ENCODE data around the gene GALNT17. TPM values are rescaled to one million over a fixed set of nuclear protein-coding genes. Genes with fewer than 3 reads are reported as not detected.

The GALNT17 gene
- total RNA-seq, 2 experiments from 2014 or later: not detected

DNA sequence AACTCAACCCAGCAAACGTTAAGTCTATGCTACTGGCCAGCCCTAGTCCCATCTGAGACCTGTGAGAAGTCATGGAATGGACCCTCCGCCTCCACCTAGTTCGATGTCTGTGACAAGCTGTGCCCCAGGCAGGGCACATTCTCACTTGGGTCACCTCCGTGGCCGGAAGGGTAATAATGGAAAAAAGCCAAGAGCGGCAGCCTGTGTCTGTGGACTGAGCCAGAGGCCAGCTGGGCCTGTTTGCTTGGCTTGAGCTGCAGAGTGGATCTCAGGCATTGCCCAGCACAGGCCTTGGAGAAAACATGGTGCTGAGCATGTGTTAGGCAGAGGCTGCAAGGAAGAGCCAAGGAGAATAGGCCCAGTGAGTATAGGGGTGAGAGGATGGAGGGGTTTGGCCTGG, 97.8 kb downstream of the GALNT17 start:
- no peak overlapping the region for H3K4me3 Mint-ChIP-seq
- TF ChIP-seq, protein P1, sequence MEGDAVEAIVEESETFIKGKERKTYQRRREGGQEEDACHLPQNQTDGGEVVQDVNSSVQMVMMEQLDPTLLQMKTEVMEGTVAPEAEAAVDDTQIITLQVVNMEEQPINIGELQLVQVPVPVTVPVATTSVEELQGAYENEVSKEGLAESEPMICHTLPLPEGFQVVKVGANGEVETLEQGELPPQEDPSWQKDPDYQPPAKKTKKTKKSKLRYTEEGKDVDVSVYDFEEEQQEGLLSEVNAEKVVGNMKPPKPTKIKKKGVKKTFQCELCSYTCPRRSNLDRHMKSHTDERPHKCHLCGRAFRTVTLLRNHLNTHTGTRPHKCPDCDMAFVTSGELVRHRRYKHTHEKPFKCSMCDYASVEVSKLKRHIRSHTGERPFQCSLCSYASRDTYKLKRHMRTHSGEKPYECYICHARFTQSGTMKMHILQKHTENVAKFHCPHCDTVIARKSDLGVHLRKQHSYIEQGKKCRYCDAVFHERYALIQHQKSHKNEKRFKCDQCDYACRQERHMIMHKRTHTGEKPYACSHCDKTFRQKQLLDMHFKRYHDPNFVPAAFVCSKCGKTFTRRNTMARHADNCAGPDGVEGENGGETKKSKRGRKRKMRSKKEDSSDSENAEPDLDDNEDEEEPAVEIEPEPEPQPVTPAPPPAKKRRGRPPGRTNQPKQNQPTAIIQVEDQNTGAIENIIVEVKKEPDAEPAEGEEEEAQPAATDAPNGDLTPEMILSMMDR (IDR thresholded peaks at IDR 0.05): no peak
- Histone ChIP-seq H3K36me3 (ENCODE audit: insufficient read depth, low read length) (no peaks in the 10 kb centered on the region), H3K27ac (ENCODE audit: low read depth in 1 of 2, low read length in 2 of 2) (no peak overlapping the region), H3K9me3 (ENCODE audit: control insufficient read depth in 1 of 2, insufficient read depth in 1 of 2, low read length in 2 of 2) (peaks cover 0 to 48% of the 10 kb centered on the region in 2 experiments), H3K4me1 (ENCODE audit: insufficient read depth, low read length) (no peaks in the 10 kb centered on the region), H3K4me3 (ENCODE audit: low read length) (no peak overlapping the region), H3K27me3 (ENCODE audit: control insufficient read depth in 1 of 2, insufficient read depth in 2 of 2, low read length in 2 of 2) (no peaks in the 10 kb centered on the region)
- no peak for DNase-seq
- H3K27ac Mint-ChIP-seq: no peak overlapping the region
- no peak for ATAC-seq (ENCODE audit: poor library complexity)
- CTCF ChIA-PET: no interaction called here
- H3K27me3 Mint-ChIP-seq: no peaks in the 10 kb centered on the region
- no peaks in the 10 kb centered on the region for H3K9me3 Mint-ChIP-seq
- POLR2A ChIA-PET: no interaction called here
- intact Hi-C loops (cut with DNase I, micrococcal nuclease): loop anchor here in 1 of 2 experiments (10.0 kb wide), 1 partner anchor 55 kb away; no protein-coding TSS in a partner anchor
- no peaks in the 10 kb centered on the region for H3K4me1 Mint-ChIP-seq (ENCODE audit: low read depth)
- H3K36me3 Mint-ChIP-seq (ENCODE audit: low read depth): no peaks in the 10 kb centered on the region

DNA sequence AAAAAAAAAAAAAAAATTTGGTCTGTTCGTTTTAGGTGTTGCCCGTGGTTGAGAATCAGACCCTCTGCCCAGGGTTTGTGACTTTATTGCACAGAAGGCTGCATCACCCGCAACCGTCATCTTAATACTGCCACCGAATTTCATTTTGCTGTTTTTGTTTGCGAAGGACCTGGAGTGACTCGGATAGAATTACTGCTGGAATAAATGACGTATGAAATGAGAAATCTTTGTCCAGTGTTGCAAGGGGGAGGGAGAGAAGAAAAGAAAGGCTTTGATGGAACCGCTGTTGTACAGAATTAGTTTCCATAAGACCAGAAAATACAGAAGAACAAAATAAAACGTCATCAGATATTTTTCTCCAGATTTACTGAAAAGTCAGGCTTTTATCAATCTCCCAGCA, 103.3 kb downstream of the GALNT17 start:
- no peak overlapping the region for H3K4me3 Mint-ChIP-seq
- intact Hi-C loops (cut with DNase I, micrococcal nuclease): loop anchor here in 1 of 2 experiments (10.0 kb wide), 1 partner anchor 60 kb away; no protein-coding TSS in a partner anchor
- H3K36me3 ChIP-seq (ENCODE audit: insufficient read depth, low read length): no peaks in the 10 kb centered on the region
- ChIA-PET CTCF (no interaction called here), POLR2A (no interaction called here)
- peaks cover 0 to 31% of the 10 kb centered on the region in 2 experiments for H3K9me3 ChIP-seq (ENCODE audit: control insufficient read depth in 1 of 2, insufficient read depth in 1 of 2, low read length in 2 of 2)
- no peaks in the 10 kb centered on the region for H3K4me1 Mint-ChIP-seq (ENCODE audit: low read depth)
- H3K9me3 Mint-ChIP-seq: peaks cover 11% of the 10 kb centered on the region
- ATAC-seq (ENCODE audit: poor library complexity) (no peak), DNase-seq (no peak)
- no peaks in the 10 kb centered on the region for H3K36me3 Mint-ChIP-seq (ENCODE audit: low read depth)
- H3K27me3 Mint-ChIP-seq: no peaks in the 10 kb centered on the region
- no peaks in the 10 kb centered on the region for H3K4me1 ChIP-seq (ENCODE audit: insufficient read depth, low read length)
- no peaks in the 10 kb centered on the region for H3K27me3 ChIP-seq (ENCODE audit: control insufficient read depth in 1 of 2, insufficient read depth in 2 of 2, low read length in 2 of 2)
- no peak overlapping the region for H3K27ac Mint-ChIP-seq
- no peak overlapping the region for H3K27ac ChIP-seq (ENCODE audit: low read depth in 1 of 2, low read length in 2 of 2)
- TF ChIP-seq, protein P1 (IDR thresholded peaks at IDR 0.05): no peak
- H3K4me3 ChIP-seq (ENCODE audit: low read length): no peak overlapping the region

GRCh38 chr7:71236230-71237105, 104.5 kb downstream of the GALNT17 start:
- Mint-ChIP-seq H3K36me3 (ENCODE audit: low read depth) (no peaks in the 10 kb centered on the region), H3K27me3 (no peaks in the 10 kb centered on the region), H3K27ac (no peak overlapping the region), H3K4me1 (ENCODE audit: low read depth) (no peaks in the 10 kb centered on the region), H3K4me3 (no peak overlapping the region), H3K9me3 (peaks cover 11% of the 10 kb centered on the region)
- H3K27ac ChIP-seq (ENCODE audit: low read depth in 1 of 2, low read length in 2 of 2): no peak overlapping the region
- DNase-seq (no peak), ATAC-seq (ENCODE audit: poor library complexity) (no peak)
- POLR2A ChIA-PET: no interaction called here
- H3K4me3 ChIP-seq (ENCODE audit: low read length): no peak overlapping the region
- H3K4me1 ChIP-seq (ENCODE audit: insufficient read depth, low read length): no peaks in the 10 kb centered on the region
- intact Hi-C loops (cut with DNase I, micrococcal nuclease): loop anchor here in 1 of 2 experiments (10.0 kb wide), 1 partner anchor 62 kb away; no protein-coding TSS in a partner anchor
- H3K36me3 ChIP-seq (ENCODE audit: insufficient read depth, low read length): no peaks in the 10 kb centered on the region
- no peaks in the 10 kb centered on the region for H3K27me3 ChIP-seq (ENCODE audit: control insufficient read depth in 1 of 2, insufficient read depth in 2 of 2, low read length in 2 of 2)
- TF ChIP-seq, protein P1 (IDR thresholded peaks at IDR 0.05): no peak
- H3K9me3 ChIP-seq (ENCODE audit: control insufficient read depth in 1 of 2, insufficient read depth in 1 of 2, low read length in 2 of 2): peaks cover 0 to 30% of the 10 kb centered on the region in 2 experiments
- CTCF ChIA-PET: no interaction called here
